Spinal cord (tissue), 10 donors: ENCODE data around the gene KIRREL1. TPM values are rescaled to one million over a fixed set of nuclear protein-coding genes. Genes with fewer than 3 reads are reported as not detected.

Source experiments
- DNase-seq, 6 donors: peaks; one replicate each; pipeline versions ENCODE4 v3.0.0 to v3.0.0-alpha.2; 2013 to 2015; ENCODE audit warnings: low spot score in 6 of 6, low read depth in 4 of 6
- H3K27ac ChIP-seq: one replicate; pipeline ENCODE4 v1.5.1; 2013; ENCODE audit warnings: low read depth, low read length, control low read depth
- H3K27me3 ChIP-seq: one replicate; pipeline ENCODE4 v1.6.1; 2013; ENCODE audit warnings: low read length; ENCODE audit not compliant: control insufficient read depth, insufficient read depth
- H3K36me3 ChIP-seq: one replicate; pipeline ENCODE4 v1.6.1; 2013; ENCODE audit warnings: low read length; ENCODE audit not compliant: control insufficient read depth, insufficient read depth
- H3K4me1 ChIP-seq: one replicate; pipeline ENCODE4 v1.6.1; 2013; ENCODE audit warnings: low read length; ENCODE audit not compliant: control insufficient read depth, insufficient read depth
- H3K4me3 ChIP-seq: one replicate; pipeline ENCODE4 v1.5.1; 2013; ENCODE audit warnings: low read depth, low read length, control low read depth
- H3K9me3 ChIP-seq: one replicate; pipeline ENCODE4 v1.6.1; 2013; ENCODE audit warnings: low read length; ENCODE audit not compliant: control insufficient read depth, insufficient read depth
- WGBS: methylation state at CpG from one replicate; pipeline ENCODE4 v1.1.5; 2013; ENCODE audit warnings: missing lambda C conversion rate; ENCODE audit not compliant: insufficient coverage; 5-methylcytosine and 5-hydroxymethylcytosine counted together
- polyA plus RNA-seq, 2 donors: library from polyadenylated mRNA; unstranded; fragments of 120-200 nt; gene quantifications; one replicate each; pipeline ENCODE4 v1.2.1, GENCODE V29; 2013; ENCODE audit not compliant: insufficient read length in 2 of 2
- total RNA-seq, 2 donors: library from RNA; depleted of rRNA in 1 of 2; stranded (reverse); fragments of 120-200 nt in 1 of 2; fragments of >200 nt in 1 of 2; gene quantifications; one replicate each; pipeline versions ENCODE4 v1.2.3 to v1.2.4, GENCODE V29; 2013 to 2014
- donor health status: healthy.

KIRREL1 gene
- total and polyA plus RNA-seq, 4 donors, result 21.6 to 40.2 (median 29.2) TPM

GRCh38 chr1:158025576-158026230 is 32.3 kb downstream of the KIRREL1 start:
- Histone ChIP-seq H3K27me3 (no peaks in the 10 kb centered on the region), H3K4me1 (peaks cover 31% of the 10 kb centered on the region), H3K36me3 (no peaks in the 10 kb centered on the region), H3K9me3 (no peaks in the 10 kb centered on the region), H3K4me3 (no peak overlapping the region), H3K27ac (peak overlapping the region; percentile 16)
- WGBS, result 55% methylated on average over 3 of the region's 6 CpGs
- DNase-seq, result no peak

GRCh38 chr1:158026651-158027050 is 33.2 kb downstream of the KIRREL1 start:
- Histone ChIP-seq H3K27me3 (no peaks in the 10 kb centered on the region), H3K36me3 (no peaks in the 10 kb centered on the region), H3K4me3 (no peak overlapping the region), H3K4me1 (peaks cover 31% of the 10 kb centered on the region), H3K9me3 (no peaks in the 10 kb centered on the region), H3K27ac (no peak overlapping the region)
- WGBS, result 100% methylated on average over 1 of the region's 1 CpG
- DNase-seq, result no peak

GRCh38 chr1:158027508-158027907 is 34.1 kb downstream of the KIRREL1 start:
- Histone ChIP-seq H3K27ac (no peak overlapping the region), H3K27me3 (no peaks in the 10 kb centered on the region), H3K9me3 (no peaks in the 10 kb centered on the region), H3K4me1 (peaks cover 32% of the 10 kb centered on the region), H3K36me3 (no peaks in the 10 kb centered on the region), H3K4me3 (no peak overlapping the region)
- WGBS, result no CpG with 5 or more reads among the region's 2 CpGs
- DNase-seq, result no peak

GRCh38 chr1:158028969-158029368 is 35.5 kb downstream of the KIRREL1 start:
- Histone ChIP-seq H3K27me3 (no peaks in the 10 kb centered on the region), H3K4me3 (no peak overlapping the region), H3K9me3 (no peaks in the 10 kb centered on the region), H3K36me3 (no peaks in the 10 kb centered on the region), H3K27ac (no peak overlapping the region), H3K4me1 (peaks cover 26% of the 10 kb centered on the region)
- DNase-seq, result peak in 1 of 6 donors; percentile 37
- WGBS, result 42% methylated on average over 2 of the region's 4 CpGs

- Histone ChIP-seq H3K27ac (no peak overlapping the region), H3K36me3 (no peaks in the 10 kb centered on the region), H3K9me3 (no peaks in the 10 kb centered on the region), H3K4me3 (no peak overlapping the region), H3K4me1 (peaks cover 27% of the 10 kb centered on the region), H3K27me3 (no peaks in the 10 kb centered on the region)
- 70% methylated on average over 2 of the region's 3 CpGs for WGBS
- no peak for DNase-seq
Observed at GRCh38 chr1:158035014-158035413, 41.6 kb downstream of the KIRREL1 start.

GRCh38 chr1:158035976-158036583 is 42.6 kb downstream of the KIRREL1 start:
- Histone ChIP-seq H3K9me3 (no peaks in the 10 kb centered on the region), H3K4me1 (peaks cover 27% of the 10 kb centered on the region), H3K36me3 (no peaks in the 10 kb centered on the region), H3K4me3 (no peak overlapping the region), H3K27me3 (no peaks in the 10 kb centered on the region), H3K27ac (no peak overlapping the region)
- DNase-seq, result peak in 2 of 6 donors; percentile 56 to 73
- WGBS, result 100% methylated on average over 5 of the region's 8 CpGs

GRCh38 chr1:158037008-158037865 is 43.8 kb downstream of the KIRREL1 start:
- no peaks in the 10 kb centered on the region for H3K9me3 ChIP-seq
- no peaks in the 10 kb centered on the region for H3K27me3 ChIP-seq
- 90% methylated on average over 13 of the region's 17 CpGs for WGBS
- no peaks in the 10 kb centered on the region for H3K36me3 ChIP-seq
- H3K4me1 ChIP-seq, result peaks cover 25% of the 10 kb centered on the region
- no peak overlapping the region for H3K4me3 ChIP-seq
- no peak for DNase-seq
- H3K27ac ChIP-seq, result no peak overlapping the region

- Histone ChIP-seq H3K4me1 (peaks cover 25% of the 10 kb centered on the region), H3K27ac (no peak overlapping the region), H3K27me3 (no peaks in the 10 kb centered on the region), H3K9me3 (no peaks in the 10 kb centered on the region), H3K4me3 (no peak overlapping the region), H3K36me3 (no peaks in the 10 kb centered on the region)
- 22% methylated on average over 9 of the region's 9 CpGs for WGBS
- DNase-seq, result no peak
Observed at GRCh38 chr1:158037866-158038359, 44.5 kb downstream of the KIRREL1 start.

GRCh38 chr1:158038793-158039192 is 45.3 kb downstream of the KIRREL1 start:
- Histone ChIP-seq H3K4me1 (peaks cover 32% of the 10 kb centered on the region), H3K4me3 (no peak overlapping the region), H3K36me3 (no peaks in the 10 kb centered on the region), H3K27ac (no peak overlapping the region), H3K27me3 (no peaks in the 10 kb centered on the region), H3K9me3 (no peaks in the 10 kb centered on the region)
- DNase-seq, result peak in 1 of 6 donors; percentile 55
- WGBS, result 46% methylated on average over 7 of the region's 8 CpGs
